Keratinocyte (primary cell): Measurements from ENCODE around the gene IL10RA. TPM values are rescaled to one million over a fixed set of nuclear protein-coding genes. Genes with fewer than 3 reads are reported as not detected.

Source experiments
- DNase-seq: peaks from one replicate; pipeline ENCODE4 v3.0.0-alpha.2; 2011; ENCODE audit warnings: low read depth, missing footprints, low spot score
- FAIRE-seq: peaks from 2 replicates; lab custom pipeline; 2011; peaks lifted over from hg19 to GRCh38; lab: Jason Lieb, UNC
- H2AFZ ChIP-seq: 2 replicates; pipeline ENCODE4 v1.6.0; 2012; ENCODE audit warnings: low read length, control low read depth, inconsistent platforms; ENCODE audit not compliant: control insufficient read depth
- H3K27ac ChIP-seq: 2 replicates; pipeline ENCODE4 v1.5.1; 2011; ENCODE audit warnings: low read length; ENCODE audit not compliant: control insufficient read depth, insufficient read depth
- H3K27me3 ChIP-seq: 3 replicates; pipeline ENCODE4 v1.6.0; 2011; ENCODE audit warnings: low read length; ENCODE audit not compliant: control insufficient read depth, insufficient read depth; ENCODE audit errors: extremely low read depth
- H3K36me3 ChIP-seq, 2 experiments: 2 replicates in 1 of 2; 3 replicates in 1 of 2; pipeline ENCODE4 v1.5.1; 2011; ENCODE audit warnings: low read length in 2 of 2, mild to moderate bottlenecking in 1 of 2; ENCODE audit not compliant: control insufficient read depth in 2 of 2, insufficient read depth in 2 of 2; ENCODE audit errors: extremely low read depth in 1 of 2
- H3K4me1 ChIP-seq: 3 replicates; pipeline ENCODE4 v1.5.1; 2011; ENCODE audit warnings: low read length; ENCODE audit not compliant: control insufficient read depth, insufficient read depth; ENCODE audit errors: extremely low read depth
- H3K4me2 ChIP-seq: 3 replicates; pipeline ENCODE4 v1.6.0; 2011; ENCODE audit warnings: low read depth, low read length; ENCODE audit not compliant: control insufficient read depth, insufficient read depth; ENCODE audit errors: extremely low read depth
- H3K4me3 ChIP-seq, 3 experiments: fragments of 200-600 bp in 1 of 3; sonication (generic) in 1 of 3; 2 replicates in 2 of 3; 3 replicates in 1 of 3; pipeline ENCODE4 v1.5.1; 2011 to 2016; ENCODE audit warnings: low read length in 3 of 3, mild to moderate bottlenecking in 3 of 3, control low read depth in 2 of 3, inconsistent platforms in 1 of 3, low read depth in 1 of 3, mixed read lengths in 1 of 3, mixed run types in 1 of 3, moderate library complexity in 1 of 3; ENCODE audit not compliant: control insufficient read depth in 2 of 3, insufficient read depth in 2 of 3; ENCODE audit errors: extremely low read depth in 1 of 3
- H3K79me2 ChIP-seq: 2 replicates; pipeline ENCODE4 v1.6.0; 2012; ENCODE audit warnings: low read length; ENCODE audit not compliant: control insufficient read depth, insufficient read depth
- H3K9ac ChIP-seq: 3 replicates; pipeline ENCODE4 v1.6.0; 2011; ENCODE audit warnings: low read length; ENCODE audit not compliant: control insufficient read depth, insufficient read depth; ENCODE audit errors: extremely low read depth
- H3K9me1 ChIP-seq: 3 replicates; pipeline ENCODE4 v1.6.0; 2011; ENCODE audit warnings: low read length; ENCODE audit not compliant: control insufficient read depth, insufficient read depth; ENCODE audit errors: extremely low read depth
- H3K9me3 ChIP-seq: 2 replicates; pipeline ENCODE4 v1.5.1; 2012; ENCODE audit warnings: low read depth, low read length; ENCODE audit not compliant: control insufficient read depth
- H4K20me1 ChIP-seq: 3 replicates; pipeline ENCODE4 v1.6.0; 2011; ENCODE audit warnings: low read length; ENCODE audit not compliant: control insufficient read depth, insufficient read depth; ENCODE audit errors: extremely low read depth
- EZH2 ChIP-seq: IDR thresholded peaks from one replicate; pipeline ENCODE4 v1.6.1; 2012; ENCODE audit warnings: inconsistent platforms, mild to moderate bottlenecking, low read length, moderate library complexity
- dilution Hi-C: fragments of 300-500 bp; cut with MboI; formaldehyde crosslinking; loops from one replicate; pipeline ENCODE4 v1.7.0; 2020; ENCODE audit warnings: low sequenced_read_pairs; ENCODE audit not compliant: extremely low pct_ligation_motif_present
- polyA plus RNA-seq, 5 experiments: library from polyadenylated mRNA; depleted of rRNA in 3 of 5; stranded (reverse) in 3 of 5; stranded (forward) in 1 of 5; unstranded in 1 of 5; fragments of >200 nt; gene quantifications; 1 replicate in 1 of 5; 2 replicates in 3 of 5; 3 replicates in 1 of 5; pipeline versions ENCODE4 v1.2.1 to v1.2.3, GENCODE V29; 2011 to 2012; ENCODE audit warnings: missing spikeins in 2 of 5, low read depth in 1 of 5, low replicate concordance in 1 of 5
- TF ChIP-seq, protein P1 (sequence below), 3 experiments: IDR thresholded peaks in 1 of 3; conservative IDR thresholded peaks in 1 of 3; optimal IDR thresholded peaks in 1 of 3; 2 replicates in 2 of 3; 3 replicates in 1 of 3; pipeline versions ENCODE3 to v1.5.1; 2011; ENCODE audit warnings: low read length in 3 of 3, mild to moderate bottlenecking in 3 of 3, moderate library complexity in 2 of 3, control low read depth in 1 of 3, inconsistent platforms in 1 of 3; ENCODE audit not compliant: insufficient read depth in 2 of 3; ENCODE audit errors: extremely low read depth in 1 of 3

Gene IL10RA
- polyA plus RNA-seq, 1 donor (not counting 4 experiments of a cell fraction or from before 2014, with no cell fraction given), result 0.04 TPM

DNA sequence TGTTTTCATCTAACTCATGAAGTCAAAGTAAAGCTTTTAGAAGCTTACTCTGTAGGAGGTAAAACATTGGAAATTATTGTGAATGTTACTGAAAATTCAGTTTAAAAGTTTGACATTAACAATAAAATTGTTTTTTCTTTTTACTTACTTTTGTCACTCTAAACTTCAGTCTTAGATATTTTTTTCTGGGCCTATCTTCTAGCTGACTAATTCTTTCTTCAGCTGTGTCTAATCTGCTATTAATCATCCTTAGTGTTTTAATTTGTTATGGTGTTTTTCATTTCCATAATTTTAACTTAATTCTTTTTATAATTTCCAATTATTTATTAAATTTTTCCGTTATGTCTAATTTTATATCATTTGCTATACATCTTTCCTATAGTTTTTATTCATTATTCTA, 35.0 kb downstream of the IL10RA start:
- H3K27ac ChIP-seq, result no peak overlapping the region
- DNase-seq, result no peak
- H4K20me1 ChIP-seq, result no peaks in the 10 kb centered on the region
- no peak for FAIRE-seq
- H2AFZ ChIP-seq, result no peak overlapping the region
- H3K27me3 ChIP-seq, result peaks cover 3% of the 10 kb centered on the region
- H3K4me2 ChIP-seq, result no peak overlapping the region
- H3K79me2 ChIP-seq, result no peaks in the 10 kb centered on the region
- H3K4me1 ChIP-seq, result no peaks in the 10 kb centered on the region
- H3K36me3 ChIP-seq, result no peaks in the 10 kb centered on the region
- H3K9me3 ChIP-seq, result no peaks in the 10 kb centered on the region
- no peak overlapping the region for H3K4me3 ChIP-seq
- H3K9ac ChIP-seq, result no peak overlapping the region
- TF ChIP-seq, protein P1, sequence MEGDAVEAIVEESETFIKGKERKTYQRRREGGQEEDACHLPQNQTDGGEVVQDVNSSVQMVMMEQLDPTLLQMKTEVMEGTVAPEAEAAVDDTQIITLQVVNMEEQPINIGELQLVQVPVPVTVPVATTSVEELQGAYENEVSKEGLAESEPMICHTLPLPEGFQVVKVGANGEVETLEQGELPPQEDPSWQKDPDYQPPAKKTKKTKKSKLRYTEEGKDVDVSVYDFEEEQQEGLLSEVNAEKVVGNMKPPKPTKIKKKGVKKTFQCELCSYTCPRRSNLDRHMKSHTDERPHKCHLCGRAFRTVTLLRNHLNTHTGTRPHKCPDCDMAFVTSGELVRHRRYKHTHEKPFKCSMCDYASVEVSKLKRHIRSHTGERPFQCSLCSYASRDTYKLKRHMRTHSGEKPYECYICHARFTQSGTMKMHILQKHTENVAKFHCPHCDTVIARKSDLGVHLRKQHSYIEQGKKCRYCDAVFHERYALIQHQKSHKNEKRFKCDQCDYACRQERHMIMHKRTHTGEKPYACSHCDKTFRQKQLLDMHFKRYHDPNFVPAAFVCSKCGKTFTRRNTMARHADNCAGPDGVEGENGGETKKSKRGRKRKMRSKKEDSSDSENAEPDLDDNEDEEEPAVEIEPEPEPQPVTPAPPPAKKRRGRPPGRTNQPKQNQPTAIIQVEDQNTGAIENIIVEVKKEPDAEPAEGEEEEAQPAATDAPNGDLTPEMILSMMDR (optimal IDR thresholded peaks at IDR 0.05 in 1 of 3, IDR thresholded peaks at IDR 0.05 in 1 of 3, conservative IDR thresholded peaks at IDR 0.05 in 1 of 3; ENCODE audit: extremely low read depth in 1 of 3, insufficient read depth in 2 of 3, low read length in 3 of 3), result no peak
- TF ChIP-seq EZH2, result no peak
- dilution Hi-C loops, result no loop called here
- no peaks in the 10 kb centered on the region for H3K9me1 ChIP-seq

- H3K9me3 ChIP-seq, result no peaks in the 10 kb centered on the region
- no peak overlapping the region for H2AFZ ChIP-seq
- no peaks in the 10 kb centered on the region for H3K79me2 ChIP-seq
- no peaks in the 10 kb centered on the region for H3K9me1 ChIP-seq
- no peak for DNase-seq
- H3K36me3 ChIP-seq, result no peaks in the 10 kb centered on the region
- no peaks in the 10 kb centered on the region for H3K4me1 ChIP-seq
- dilution Hi-C loops, result no loop called here
- FAIRE-seq, result no peak
- H3K4me2 ChIP-seq, result no peak overlapping the region
- H3K9ac ChIP-seq, result no peak overlapping the region
- H4K20me1 ChIP-seq, result no peaks in the 10 kb centered on the region
- no peak overlapping the region for H3K27ac ChIP-seq
- H3K27me3 ChIP-seq, result peaks cover 6% of the 10 kb centered on the region
- no peak for TF ChIP-seq EZH2
- TF ChIP-seq, protein P1 (optimal IDR thresholded peaks at IDR 0.05 in 1 of 3, IDR thresholded peaks at IDR 0.05 in 1 of 3, conservative IDR thresholded peaks at IDR 0.05 in 1 of 3; ENCODE audit: extremely low read depth in 1 of 3, insufficient read depth in 2 of 3, low read length in 3 of 3), result no peak
- H3K4me3 ChIP-seq, result no peak overlapping the region
These were observed 41.5 kb downstream of the IL10RA start for GRCh38 chr11:118027694-118028093.
